ENCODE measurements around the gene TTC24. TPM values are rescaled to one million over a fixed set of nuclear protein-coding genes. Genes with fewer than 3 reads are reported as not detected.

TTC24 gene
- total RNA-seq, 1 donor: not detected

DNA sequence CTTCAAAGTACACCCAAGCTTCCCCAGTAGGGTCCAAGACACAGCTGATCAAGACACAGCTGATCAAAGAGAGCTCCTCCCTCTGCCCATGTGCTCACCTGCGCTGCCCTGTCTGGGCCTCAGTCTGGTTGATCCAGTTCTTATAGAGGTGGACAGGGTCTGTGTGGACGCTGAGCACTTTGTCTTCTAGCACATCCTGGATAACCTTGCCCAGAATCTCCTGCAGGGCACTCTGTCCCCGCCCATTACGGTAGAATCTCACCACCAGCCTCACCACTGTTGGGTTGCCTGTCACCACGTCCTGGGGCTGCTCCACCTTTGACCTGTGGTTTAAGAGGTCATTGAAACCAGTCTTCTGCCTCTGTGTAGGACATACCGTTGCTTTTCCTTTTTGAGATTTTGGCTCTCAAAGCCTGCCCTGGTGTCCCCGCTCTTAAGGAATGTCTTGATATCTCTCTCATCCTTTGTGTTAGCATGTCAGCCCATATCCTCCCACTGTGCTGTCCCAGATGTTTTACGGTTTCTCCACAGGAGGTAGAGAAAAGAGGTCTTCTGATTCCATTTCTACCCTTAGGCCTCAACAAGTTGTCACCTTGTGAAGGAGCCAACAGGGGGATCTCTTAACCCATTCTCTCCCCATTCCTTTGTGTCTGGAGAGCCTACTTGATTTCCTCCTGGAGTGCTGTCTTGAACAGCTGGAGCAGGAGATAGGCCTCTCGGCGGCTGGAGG lies 40.6 kb upstream of the TTC24 start:
- H3K4me3 ChIP-seq (ENCODE audit: low read depth, low read length): no peak overlapping the region
- DNase-seq (ENCODE audit: low read depth): no peak
- TF ChIP-seq, protein P1, sequence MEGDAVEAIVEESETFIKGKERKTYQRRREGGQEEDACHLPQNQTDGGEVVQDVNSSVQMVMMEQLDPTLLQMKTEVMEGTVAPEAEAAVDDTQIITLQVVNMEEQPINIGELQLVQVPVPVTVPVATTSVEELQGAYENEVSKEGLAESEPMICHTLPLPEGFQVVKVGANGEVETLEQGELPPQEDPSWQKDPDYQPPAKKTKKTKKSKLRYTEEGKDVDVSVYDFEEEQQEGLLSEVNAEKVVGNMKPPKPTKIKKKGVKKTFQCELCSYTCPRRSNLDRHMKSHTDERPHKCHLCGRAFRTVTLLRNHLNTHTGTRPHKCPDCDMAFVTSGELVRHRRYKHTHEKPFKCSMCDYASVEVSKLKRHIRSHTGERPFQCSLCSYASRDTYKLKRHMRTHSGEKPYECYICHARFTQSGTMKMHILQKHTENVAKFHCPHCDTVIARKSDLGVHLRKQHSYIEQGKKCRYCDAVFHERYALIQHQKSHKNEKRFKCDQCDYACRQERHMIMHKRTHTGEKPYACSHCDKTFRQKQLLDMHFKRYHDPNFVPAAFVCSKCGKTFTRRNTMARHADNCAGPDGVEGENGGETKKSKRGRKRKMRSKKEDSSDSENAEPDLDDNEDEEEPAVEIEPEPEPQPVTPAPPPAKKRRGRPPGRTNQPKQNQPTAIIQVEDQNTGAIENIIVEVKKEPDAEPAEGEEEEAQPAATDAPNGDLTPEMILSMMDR (IDR thresholded peaks at IDR 0.05; ENCODE audit: insufficient read depth, low read length): no peak

DNA sequence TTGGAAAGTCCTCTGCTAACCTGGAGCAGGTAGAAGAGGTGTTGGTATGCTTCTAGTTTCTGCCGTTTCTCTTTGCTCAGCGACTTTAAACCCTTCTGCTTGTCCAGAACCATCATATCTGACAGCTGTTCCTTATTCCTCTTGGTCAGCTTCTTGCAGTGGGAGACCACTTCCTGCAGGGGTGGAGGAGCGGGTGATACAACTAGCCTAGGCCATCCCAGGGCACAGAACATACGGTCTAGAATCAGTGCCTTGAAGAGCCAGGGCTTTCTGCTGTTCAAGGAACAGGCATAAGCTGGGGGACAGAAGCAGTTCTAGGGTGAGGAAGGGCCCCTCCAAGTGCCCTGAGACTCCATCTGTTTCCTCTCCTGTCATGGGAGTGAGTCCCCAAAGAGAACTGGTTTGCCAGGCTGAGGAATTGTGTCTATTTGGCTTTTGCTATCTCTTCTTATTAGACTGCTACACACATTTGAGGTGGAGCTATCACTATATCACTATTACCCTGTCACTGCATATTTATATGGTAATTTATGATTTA lies 39.6 kb upstream of the TTC24 start:
- no peak for DNase-seq (ENCODE audit: low read depth)
- TF ChIP-seq, protein P1 (IDR thresholded peaks at IDR 0.05; ENCODE audit: insufficient read depth, low read length): no peak
- no peak overlapping the region for H3K4me3 ChIP-seq (ENCODE audit: low read depth, low read length)

- TF ChIP-seq, protein P1 (IDR thresholded peaks at IDR 0.05; ENCODE audit: insufficient read depth, low read length): no peak
- no peak for DNase-seq (ENCODE audit: low read depth)
- H3K4me3 ChIP-seq (ENCODE audit: low read depth, low read length): no peak overlapping the region
These were observed 38.6 kb upstream of the TTC24 start for GRCh38 chr1:156540955-156541354.

DNA sequence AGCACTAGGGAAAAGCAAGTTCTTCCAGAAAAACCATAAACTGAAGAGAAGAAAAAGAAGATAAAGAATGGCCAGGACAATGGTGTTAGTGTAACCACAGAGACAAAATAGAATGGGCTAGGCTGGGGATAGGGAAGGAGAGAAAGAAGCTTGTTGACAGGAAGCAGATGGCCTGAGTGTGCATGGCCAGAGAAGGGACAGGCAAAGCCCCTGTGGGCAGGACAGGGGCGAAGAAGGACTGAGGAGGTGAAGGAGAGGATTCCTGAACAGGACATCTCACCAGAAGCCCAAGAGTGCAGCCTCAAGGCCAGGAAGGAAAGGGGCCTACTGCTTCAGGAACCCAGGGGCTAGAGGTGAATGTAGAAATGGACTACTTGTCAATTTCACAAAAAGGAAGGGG lies 36.5 kb upstream of the TTC24 start:
- DNase-seq (ENCODE audit: low read depth): no peak
- TF ChIP-seq, protein P1 (IDR thresholded peaks at IDR 0.05; ENCODE audit: insufficient read depth, low read length): no peak
- no peak overlapping the region for H3K4me3 ChIP-seq (ENCODE audit: low read depth, low read length)

DNA sequence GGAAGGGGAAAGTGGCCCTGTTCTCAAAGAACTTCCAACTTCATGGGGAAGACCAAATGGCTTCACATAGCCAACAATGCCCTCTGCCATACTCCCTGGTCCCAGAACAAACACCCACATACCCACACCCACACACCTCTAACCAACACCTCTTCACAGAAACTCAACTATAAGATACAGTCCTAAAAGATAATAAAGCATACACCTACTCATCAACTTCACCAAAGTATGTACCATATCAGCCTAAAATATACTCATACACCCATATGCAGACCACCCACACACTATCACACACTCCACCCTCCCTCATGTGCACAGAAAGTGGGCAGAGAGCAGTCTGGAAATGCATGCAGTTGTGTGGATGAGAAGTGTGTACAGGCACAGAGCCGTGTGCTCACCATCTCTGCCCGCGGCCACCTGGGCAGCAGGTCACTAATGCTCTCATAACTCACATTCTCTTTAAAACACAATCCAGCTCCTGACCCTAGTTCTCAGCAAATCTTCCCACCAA lies 34.9 kb upstream of the TTC24 start:
- no peak overlapping the region for H3K4me3 ChIP-seq (ENCODE audit: low read depth, low read length)
- DNase-seq (ENCODE audit: low read depth): no peak
- TF ChIP-seq, protein P1 (IDR thresholded peaks at IDR 0.05; ENCODE audit: insufficient read depth, low read length): no peak

DNA sequence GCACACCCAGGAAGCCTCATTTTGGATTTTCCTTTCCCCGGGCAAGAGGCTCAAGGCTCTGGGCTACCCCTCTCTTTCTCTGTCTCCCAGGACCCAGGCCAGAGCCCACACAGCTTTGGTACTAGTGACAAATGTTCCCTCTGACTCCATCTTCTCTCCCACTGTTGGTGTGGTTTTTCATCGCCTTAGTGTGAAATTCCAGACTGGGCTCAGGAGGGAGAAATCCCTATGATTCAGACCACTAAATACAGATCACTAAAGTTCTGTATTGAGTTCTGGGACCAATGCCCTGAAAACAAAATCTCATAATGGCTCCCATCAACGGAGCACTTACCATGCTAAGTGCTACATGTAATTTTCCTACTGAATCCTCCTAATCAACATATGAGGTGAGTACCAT lies 33.3 kb upstream of the TTC24 start:
- H3K4me3 ChIP-seq (ENCODE audit: low read depth, low read length): no peak overlapping the region
- DNase-seq (ENCODE audit: low read depth): no peak
- TF ChIP-seq, protein P1 (IDR thresholded peaks at IDR 0.05; ENCODE audit: insufficient read depth, low read length): no peak

All from fibroblast of the aortic adventitia (primary cell).